GM19372 (cell line): ENCODE data around the gene PPP2R5C.

ENCODE experiments used
- ATAC-seq: cut with Tn5 transposase; IDR thresholded peaks from one replicate; pipeline ENCODE4 v1.9.1; 2021; ENCODE audit warnings: mild to moderate bottlenecking, low read depth, moderate library complexity; ENCODE audit not compliant: unreplicated experiment

The PPP2R5C gene

DNA sequence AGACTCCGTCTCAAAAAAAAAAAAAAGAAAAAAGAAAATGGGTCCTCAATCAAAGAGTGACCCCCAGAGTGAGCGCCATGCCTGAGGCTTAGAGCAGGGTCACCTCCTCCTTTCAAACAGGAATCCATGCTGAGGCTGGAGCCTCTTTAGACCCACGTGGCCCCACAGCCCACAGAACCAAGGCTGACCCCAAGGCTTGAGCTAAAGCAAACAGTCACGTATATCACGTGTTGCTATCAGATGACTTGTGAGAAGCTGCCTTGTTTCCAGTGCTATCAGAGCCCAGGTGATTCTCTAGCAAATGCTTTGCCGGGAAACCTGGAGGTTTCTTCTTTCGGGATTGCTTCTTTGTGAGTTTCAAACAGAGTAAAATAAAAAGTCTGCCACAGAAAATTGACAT lies 171.2 kb downstream of the PPP2R5C start:
- ATAC-seq, result no peak

DNA sequence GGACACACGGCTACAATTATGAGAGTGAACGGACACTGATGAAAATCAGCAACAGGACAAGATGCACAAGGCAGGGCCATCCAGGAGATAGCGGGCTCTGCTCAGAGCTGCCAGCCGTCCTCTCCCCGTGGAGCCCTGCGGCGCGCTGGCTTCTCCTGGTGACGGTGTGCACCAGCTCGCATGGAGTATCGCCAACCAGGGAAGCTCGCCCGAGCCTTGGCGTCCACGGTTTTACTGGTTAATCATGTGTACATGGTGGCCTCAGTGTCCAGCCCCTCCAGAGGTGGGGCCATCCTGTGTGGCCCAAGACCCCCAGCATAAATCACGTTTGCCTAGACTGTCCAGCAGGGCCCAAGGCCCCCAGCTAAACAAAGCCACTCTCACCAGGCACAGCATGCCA lies 171.7 kb downstream of the PPP2R5C start:
- ATAC-seq, result no peak

DNA sequence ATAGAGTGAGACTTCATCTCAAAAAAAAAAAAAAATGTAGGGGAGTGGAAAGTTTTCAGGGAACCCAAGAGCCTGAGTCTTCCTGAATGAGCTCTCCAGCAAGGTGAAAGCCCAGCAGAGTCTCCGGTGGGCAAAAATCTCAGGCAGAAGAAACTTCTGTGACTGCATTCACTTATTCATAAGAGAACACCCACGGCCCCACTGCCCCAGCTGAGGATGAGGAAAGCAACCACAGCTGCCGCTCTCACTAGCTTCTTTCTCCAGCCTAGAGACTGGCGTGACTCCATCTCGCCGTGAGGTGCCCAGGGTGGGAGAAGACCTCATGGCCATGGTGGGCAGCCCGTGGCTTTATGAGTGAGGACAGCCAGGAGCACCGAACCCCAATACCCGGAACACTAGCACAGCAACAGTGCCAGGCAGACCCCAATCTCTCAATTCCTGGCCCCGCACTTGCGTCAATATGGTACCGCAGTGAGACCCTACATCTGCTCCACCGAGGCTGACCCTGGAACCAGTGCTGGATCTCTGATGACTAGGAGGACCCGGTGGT lies 173.2 kb downstream of the PPP2R5C start:
- no peak for ATAC-seq

- no peak for ATAC-seq
Observed at GRCh38 chr14:101937926-101938767, 176.6 kb downstream of the PPP2R5C start.

DNA sequence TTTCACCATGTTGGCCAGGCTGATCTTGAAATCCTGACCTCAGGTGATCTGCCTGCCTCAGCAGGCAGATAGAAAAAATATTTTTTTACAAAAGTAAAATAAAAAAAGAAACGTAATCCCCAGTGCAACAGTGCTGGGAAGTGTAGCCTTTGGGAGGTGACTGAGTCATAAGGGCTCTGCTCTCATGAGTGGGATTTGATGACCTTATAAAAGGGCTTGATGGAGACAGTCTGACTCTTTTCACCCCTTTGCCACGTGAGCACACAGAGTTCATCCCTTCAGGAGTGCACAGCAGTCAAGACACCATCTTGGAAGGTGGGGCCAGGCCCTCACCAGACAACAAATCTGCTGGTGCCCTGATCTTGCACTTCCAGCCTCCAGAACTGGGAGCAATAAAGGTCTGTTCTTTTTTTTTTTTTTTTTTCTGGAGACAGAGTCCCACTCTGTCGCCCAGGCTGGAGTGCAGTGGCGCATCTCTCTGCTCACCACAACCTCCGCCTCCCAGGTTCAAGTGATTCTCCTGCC lies 178.2 kb downstream of the PPP2R5C start:
- ATAC-seq, result no peak

DNA sequence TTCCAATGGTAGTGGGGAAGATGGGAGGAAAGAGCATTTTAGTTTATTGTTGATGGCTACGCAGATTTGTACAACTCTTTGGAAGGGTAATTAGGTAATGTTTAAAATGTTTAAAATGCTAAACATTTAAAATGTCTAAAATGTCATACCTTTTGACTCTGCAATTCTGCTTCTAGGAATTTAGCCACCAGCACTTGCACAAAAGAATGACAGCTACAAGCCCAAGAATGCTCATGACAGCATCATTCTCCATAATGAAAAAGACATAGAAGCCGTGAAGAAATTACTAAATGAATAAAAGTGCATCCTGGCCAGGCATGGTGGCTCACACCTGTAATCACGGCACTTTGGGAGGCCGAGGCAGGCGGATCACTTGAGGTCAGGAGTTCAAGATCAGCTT lies 182.9 kb downstream of the PPP2R5C start:
- no peak for ATAC-seq

- no peak for ATAC-seq
Observed at GRCh38 chr14:101945171-101945570, 183.7 kb downstream of the PPP2R5C start.

GRCh38 chr14:101947577-101947903 lies 186.0 kb downstream of the PPP2R5C start:
- peak; percentile 5 for ATAC-seq

GRCh38 chr14:101947904-101948665 lies 186.6 kb downstream of the PPP2R5C start:
- ATAC-seq, result peak; percentile 96

DNA sequence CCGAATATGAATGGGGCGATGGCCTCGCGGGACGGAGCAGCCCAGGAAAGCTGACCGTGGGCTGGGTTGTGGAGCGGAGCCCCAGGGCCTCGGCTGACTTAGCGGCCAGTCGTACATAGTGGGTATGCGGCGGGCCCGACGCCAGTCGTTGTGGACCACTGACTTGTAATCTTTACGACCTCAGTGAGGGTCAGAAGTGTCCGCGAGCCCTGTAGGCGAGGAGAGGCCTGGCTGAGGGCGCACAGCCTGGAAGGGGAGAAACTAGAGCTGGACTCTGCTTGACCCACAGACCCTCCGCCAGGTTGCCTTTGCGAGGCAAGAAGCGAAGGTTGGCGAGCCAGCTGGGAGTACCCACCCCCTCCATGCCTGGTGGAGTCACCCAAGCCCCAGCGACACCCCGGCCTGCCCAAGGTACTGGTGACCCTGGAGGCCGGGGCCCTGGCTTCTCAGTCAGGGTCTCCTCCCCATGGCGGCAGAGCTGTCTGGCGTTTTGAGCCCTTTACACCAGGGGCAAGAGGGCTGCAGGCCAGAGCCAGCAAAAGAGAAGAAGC lies 187.2 kb downstream of the PPP2R5C start:
- peak; percentile 0 for ATAC-seq

DNA sequence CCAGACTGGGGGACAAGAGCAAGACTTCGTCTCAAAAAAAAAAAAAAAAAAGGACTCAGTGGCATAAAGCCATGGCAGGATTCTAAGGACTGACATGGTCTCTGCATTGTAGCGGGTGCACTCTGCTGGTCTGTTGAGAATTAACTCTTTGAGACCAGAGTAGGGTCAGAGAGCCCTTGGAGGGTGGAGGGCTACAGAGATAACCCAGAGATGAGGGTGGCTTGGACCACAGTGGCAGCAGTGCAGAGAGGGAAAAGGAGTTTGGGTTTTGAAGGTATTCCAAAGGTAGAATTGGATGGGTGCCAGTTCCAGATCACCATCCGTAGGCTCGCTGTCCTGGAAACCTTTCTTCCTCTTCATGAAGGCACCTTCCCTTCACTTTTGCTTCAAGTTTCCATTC lies 188.6 kb downstream of the PPP2R5C start:
- no peak for ATAC-seq

GRCh38 chr14:101950516-101951215 lies 189.2 kb downstream of the PPP2R5C start:
- ATAC-seq, result no peak

DNA sequence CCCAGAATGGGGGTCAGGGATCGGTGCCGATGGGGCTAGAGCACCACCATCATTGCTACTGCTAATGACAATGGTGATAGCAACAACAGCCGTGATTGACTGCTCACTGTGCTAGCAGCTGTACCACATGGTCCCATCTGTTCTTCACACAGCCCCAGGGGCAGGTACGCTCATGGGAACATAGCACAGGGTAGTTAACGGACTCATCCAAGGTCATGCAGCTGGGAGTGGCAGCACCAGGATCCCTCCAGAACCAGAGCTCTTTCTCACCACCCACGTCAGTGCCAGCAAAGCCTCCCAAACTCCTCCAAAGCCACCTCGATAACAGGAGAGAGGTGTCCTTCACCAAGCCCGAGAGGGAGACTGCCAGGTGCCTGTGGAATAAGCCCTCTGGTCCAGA lies 191.6 kb downstream of the PPP2R5C start:
- no peak for ATAC-seq

GRCh38 chr14:101954501-101954900 lies 193.0 kb downstream of the PPP2R5C start:
- ATAC-seq, result no peak

- ATAC-seq, result no peak
Observed at GRCh38 chr14:101955695-101956161, 194.2 kb downstream of the PPP2R5C start.

DNA sequence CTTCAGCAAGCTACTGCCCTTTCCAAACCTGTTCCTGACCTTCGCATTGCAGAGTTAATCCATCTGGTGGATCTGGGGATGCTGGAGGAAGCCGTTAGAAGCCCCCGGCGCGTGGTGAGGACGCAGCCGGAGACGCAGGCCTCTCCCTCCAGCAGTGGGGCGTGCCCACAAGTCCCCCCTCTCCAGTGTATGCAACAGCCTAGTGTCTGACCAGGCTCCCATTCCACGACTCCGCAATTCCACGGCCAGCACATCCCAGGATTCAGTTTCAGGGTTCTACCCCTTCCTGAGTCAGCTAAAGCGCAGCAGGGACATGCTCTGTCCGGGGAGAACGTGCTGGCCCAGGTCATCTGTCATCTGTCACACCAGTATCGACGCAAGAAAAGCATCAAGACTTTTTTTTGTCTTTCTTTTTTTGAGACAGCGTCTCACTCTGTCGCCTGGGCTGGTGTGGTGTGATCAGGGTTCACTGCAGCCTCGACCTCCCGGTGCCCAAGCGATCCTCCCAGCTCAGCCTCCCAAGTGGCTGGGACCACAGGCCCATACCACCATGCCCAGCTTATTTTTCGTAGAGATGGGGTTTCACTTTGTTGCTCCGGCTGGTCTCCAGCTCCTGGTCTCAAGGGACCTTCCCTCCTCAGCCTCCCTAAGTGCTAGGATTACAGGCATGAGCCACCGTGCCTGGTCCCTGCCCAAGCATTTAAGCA lies 194.8 kb downstream of the PPP2R5C start:
- ATAC-seq, result no peak

GRCh38 chr14:101957406-101958234 lies 196.1 kb downstream of the PPP2R5C start:
- no peak for ATAC-seq

GRCh38 chr14:101958418-101959180 lies 197.1 kb downstream of the PPP2R5C start:
- ATAC-seq, result no peak
